ENCODE data around the gene DLX6. TPM values are rescaled to one million over a fixed set of nuclear protein-coding genes. Genes with fewer than 3 reads are reported as not detected.

Gene DLX6
- total RNA-seq, 2 experiments from 2014 or later: not detected

- Mint-ChIP-seq H3K4me3 (no peak overlapping the region), H3K27me3 (peaks cover 86% of the 10 kb centered on the region)
- intact Hi-C loops (cut with micrococcal nuclease): no loop called here
These were observed 7.8 kb upstream of the DLX6 start for GRCh38 chr7:96997512-96998032.

GRCh38 chr7:96998333-96998732 lies 7.0 kb upstream of the DLX6 start:
- Mint-ChIP-seq H3K36me3 (peaks cover 3% of the 10 kb centered on the region), H3K4me3 (no peak overlapping the region), H3K9me3 (no peaks in the 10 kb centered on the region), H3K4me1 (ENCODE audit: low read depth) (peaks cover 7% of the 10 kb centered on the region), H3K27me3 (peaks cover 86% of the 10 kb centered on the region), H3K27ac (no peak overlapping the region)
- no peak for DNase-seq
- intact Hi-C loops (cut with micrococcal nuclease): no loop called here
- ChIA-PET POLR2A (no interaction called here), CTCF (no interaction called here)

More at GRCh38 chr7:96997512-96998032, 7.8 kb upstream of the DLX6 start:
- H3K27ac Mint-ChIP-seq: no peak overlapping the region
- no peaks in the 10 kb centered on the region for H3K9me3 Mint-ChIP-seq
- no peak for DNase-seq
- peaks cover 4% of the 10 kb centered on the region for H3K36me3 Mint-ChIP-seq
- peaks cover 3% of the 10 kb centered on the region for H3K4me1 Mint-ChIP-seq (ENCODE audit: low read depth)
- ChIA-PET POLR2A (no interaction called here), CTCF (no interaction called here)

- CTCF ChIA-PET: no interaction called here
- intact Hi-C loops (cut with micrococcal nuclease): no loop called here
- H3K9me3 Mint-ChIP-seq: no peaks in the 10 kb centered on the region
- peaks cover 7% of the 10 kb centered on the region for H3K4me1 Mint-ChIP-seq (ENCODE audit: low read depth)
- peaks cover 3% of the 10 kb centered on the region for H3K36me3 Mint-ChIP-seq
- POLR2A ChIA-PET: no interaction called here
- DNase-seq: no peak
- H3K4me3 Mint-ChIP-seq: no peak overlapping the region
- peaks cover 86% of the 10 kb centered on the region for H3K27me3 Mint-ChIP-seq
- no peak overlapping the region for H3K27ac Mint-ChIP-seq
These were observed 6.6 kb upstream of the DLX6 start for GRCh38 chr7:96998744-96999143.

- no peak for DNase-seq
- ChIA-PET POLR2A (no interaction called here), CTCF (no interaction called here)
- no peak overlapping the region for H3K4me3 Mint-ChIP-seq
- H3K27ac Mint-ChIP-seq: no peak overlapping the region
- H3K36me3 Mint-ChIP-seq: peaks cover 3% of the 10 kb centered on the region
- no peaks in the 10 kb centered on the region for H3K9me3 Mint-ChIP-seq
- peaks cover 83% of the 10 kb centered on the region for H3K27me3 Mint-ChIP-seq
- H3K4me1 Mint-ChIP-seq (ENCODE audit: low read depth): peaks cover 15% of the 10 kb centered on the region
- intact Hi-C loops (cut with micrococcal nuclease): no loop called here
These were observed 4.1 kb upstream of the DLX6 start for GRCh38 chr7:97001221-97001620.

GRCh38 chr7:97001656-97002554 lies 3.4 kb upstream of the DLX6 start:
- Mint-ChIP-seq H3K4me1 (ENCODE audit: low read depth) (peaks cover 18% of the 10 kb centered on the region), H3K36me3 (peaks cover 3% of the 10 kb centered on the region), H3K9me3 (no peaks in the 10 kb centered on the region), H3K4me3 (no peak overlapping the region), H3K27me3 (peaks cover 81% of the 10 kb centered on the region), H3K27ac (no peak overlapping the region)
- POLR2A ChIA-PET: no interaction called here
- no peak for DNase-seq
- CTCF ChIA-PET: interaction anchor here (1.0 kb wide), 1 partner anchor 12 kb away, joined by 3 read pairs; no protein-coding TSS in a partner anchor
- intact Hi-C loops (cut with micrococcal nuclease): no loop called here

DNA sequence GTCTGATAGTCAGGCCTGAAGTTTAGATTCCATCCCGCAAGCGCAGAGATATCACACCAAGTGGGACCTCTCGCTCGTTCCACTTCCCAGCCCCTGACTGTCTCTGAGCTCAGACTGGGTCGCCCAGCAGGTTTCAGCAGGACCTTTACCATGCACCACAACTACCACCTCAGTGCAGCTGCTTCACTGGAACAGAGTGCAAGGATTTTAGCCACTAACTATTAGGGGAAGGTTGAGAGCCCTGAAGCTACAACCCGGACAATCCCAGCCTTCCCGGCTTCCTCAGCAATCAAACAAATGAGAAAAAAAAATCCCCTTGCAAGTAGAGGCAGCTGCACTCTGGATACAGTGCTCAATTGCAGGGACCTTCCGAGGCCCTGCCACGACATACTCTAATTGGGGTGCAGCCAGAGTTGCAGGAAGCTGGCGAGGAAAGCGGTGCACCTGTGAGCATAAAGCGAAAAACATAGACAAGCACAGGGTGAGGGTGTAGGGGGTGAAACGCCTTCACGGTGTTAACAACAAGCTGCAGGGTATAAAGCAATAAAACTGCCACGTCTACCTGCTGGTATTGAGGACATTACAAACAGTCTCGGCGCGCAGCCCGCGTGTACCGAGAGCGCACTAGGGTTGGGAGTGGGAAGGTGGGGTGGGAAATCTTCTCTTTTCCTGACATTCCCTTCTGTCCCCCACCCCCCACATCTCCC lies 2.6 kb upstream of the DLX6 start:
- CTCF ChIA-PET: interaction anchor here (1.0 kb wide), 1 partner anchor 12 kb away, joined by 3 read pairs; no protein-coding TSS in a partner anchor
- intact Hi-C loops (cut with micrococcal nuclease): no loop called here
- no peak overlapping the region for H3K27ac Mint-ChIP-seq

GRCh38 chr7:97003262-97004246 lies 1.8 kb upstream of the DLX6 start:
- DNase-seq: no peak
- H3K27me3 Mint-ChIP-seq: peaks cover 82% of the 10 kb centered on the region
- H3K27ac Mint-ChIP-seq: no peak overlapping the region
- intact Hi-C loops (cut with micrococcal nuclease): loop anchor here (2.0 kb wide), 1 partner anchor 23 kb away; no protein-coding TSS in a partner anchor
- H3K4me3 Mint-ChIP-seq: no peak overlapping the region
- ChIA-PET CTCF (interaction anchor here (1.0 kb wide), 1 partner anchor 13 kb away, joined by 3 read pairs; no protein-coding TSS in a partner anchor), POLR2A (no interaction called here)
- H3K36me3 Mint-ChIP-seq: peaks cover 3% of the 10 kb centered on the region
- no peaks in the 10 kb centered on the region for H3K9me3 Mint-ChIP-seq
- peaks cover 20% of the 10 kb centered on the region for H3K4me1 Mint-ChIP-seq (ENCODE audit: low read depth)

More for the DNA sequence above, 2.6 kb upstream of the DLX6 start:
- H3K4me1 Mint-ChIP-seq (ENCODE audit: low read depth): peaks cover 23% of the 10 kb centered on the region
- POLR2A ChIA-PET: no interaction called here
- no peaks in the 10 kb centered on the region for H3K9me3 Mint-ChIP-seq
- no peak for DNase-seq
- H3K36me3 Mint-ChIP-seq: peaks cover 3% of the 10 kb centered on the region
- no peak overlapping the region for H3K4me3 Mint-ChIP-seq
- peaks cover 81% of the 10 kb centered on the region for H3K27me3 Mint-ChIP-seq

GRCh38 chr7:97004247-97005182 lies 838 bp upstream of the DLX6 start:
- ChIA-PET POLR2A (no interaction called here), CTCF (interaction anchor here (1.1 kb wide), 1 partner anchor 17 kb away, joined by 4 read pairs; no protein-coding TSS in a partner anchor)
- Mint-ChIP-seq H3K36me3 (peaks cover 3% of the 10 kb centered on the region), H3K27ac (no peak overlapping the region), H3K9me3 (no peaks in the 10 kb centered on the region), H3K4me3 (peak overlapping the region; percentile 20), H3K27me3 (peaks cover 80% of the 10 kb centered on the region), H3K4me1 (ENCODE audit: low read depth) (peaks cover 20% of the 10 kb centered on the region)
- intact Hi-C loops (cut with micrococcal nuclease): loop anchor here (1.0 to 2.0 kb wide), 2 partner anchors 12 to 22 kb away; no protein-coding TSS in a partner anchor
- DNase-seq: no peak

- intact Hi-C loops (cut with micrococcal nuclease): no loop called here
These were observed 882 bp downstream of the DLX6 start for GRCh38 chr7:97006055-97006815.

More at GRCh38 chr7:97006055-97006815, 882 bp downstream of the DLX6 start:
- H3K36me3 Mint-ChIP-seq: peaks cover 3% of the 10 kb centered on the region
- no peak overlapping the region for H3K27ac Mint-ChIP-seq
- peaks cover 81% of the 10 kb centered on the region for H3K27me3 Mint-ChIP-seq
- peak overlapping the region; percentile 67 for H3K4me3 Mint-ChIP-seq
- peak; percentile 51 for DNase-seq
- POLR2A ChIA-PET: no interaction called here
- H3K4me1 Mint-ChIP-seq (ENCODE audit: low read depth): peaks cover 20% of the 10 kb centered on the region
- H3K9me3 Mint-ChIP-seq: no peaks in the 10 kb centered on the region
- CTCF ChIA-PET: interaction anchor here (0.9 to 2.9 kb wide), 2 partner anchors 15 to 21 kb away, joined by 3 to 11 read pairs; no protein-coding TSS in a partner anchor
